PC-9 (cell line): ENCODE data around the gene HHIPL1. TPM values are rescaled to one million over a fixed set of nuclear protein-coding genes. Genes with fewer than 3 reads are reported as not detected.
A peak's percentile ranks its signal among the peaks of the same experiment; 100 is the strongest.

ENCODE experiments used
- BruUV-seq: library from RNA; stranded (reverse); fragments of 400-500 nt; replicated peaks from 2 replicates; lab custom pipeline; 2021; lab: Mats Ljungman, UMichigan
- CTCF ChIA-PET: fragments of 300-600 bp; sonication (Branson Sonifier 250); formaldehyde crosslinking; loops from one replicate; lab custom pipeline; 2022; ENCODE audit warnings: antibody characterized with exemption; lab: Charles Lee
- POLR2A ChIA-PET: fragments of 300-600 bp; sonication (Branson Sonifier 250); formaldehyde crosslinking; loops from one replicate; lab custom pipeline; 2022; ENCODE audit warnings: antibody characterized with exemption; ENCODE audit not compliant: unreplicated experiment; lab: Charles Lee
- DNase-seq, 2 experiments: peaks; one replicate each; pipeline versions ENCODE4 v3.0.0 to v3.0.0-alpha.2; 2015 to 2022; ENCODE audit warnings: mixed read lengths in 1 of 2
- H2AFZ ChIP-seq: fragments of 200-600 bp; sonication (generic); 2 replicates; pipeline ENCODE4 v1.8.1; 2017; ENCODE audit warnings: antibody characterized with exemption
- H3F3A ChIP-seq: fragments of 200-600 bp; sonication (generic); 2 replicates; pipeline ENCODE4 v1.8.1; 2017; ENCODE audit warnings: antibody characterized with exemption, mild to moderate bottlenecking, low read depth; ENCODE audit not compliant: insufficient read depth
- H3K27ac ChIP-seq: fragments of 200-600 bp; sonication (generic); 2 replicates; pipeline ENCODE4 v1.6.1; 2016; ENCODE audit warnings: mixed run types
- H3K27me3 ChIP-seq: fragments of 200-600 bp; sonication (generic); 2 replicates; pipeline ENCODE4 v1.6.1; 2016; ENCODE audit warnings: low read depth, mixed run types; ENCODE audit not compliant: insufficient read depth
- H3K36me3 ChIP-seq: fragments of 200-600 bp; sonication (generic); 2 replicates; pipeline ENCODE4 v1.6.1; 2016; ENCODE audit warnings: low read depth, mixed run types
- H3K4me1 ChIP-seq: fragments of 200-600 bp; sonication (generic); replicated peaks from 2 replicates; pipeline ENCODE4 v1.6.1; 2016; ENCODE audit warnings: mixed run types; ENCODE audit not compliant: insufficient read depth
- H3K4me2 ChIP-seq: fragments of 200-600 bp; sonication (generic); 2 replicates; pipeline ENCODE4 v1.6.1; 2017; ENCODE audit warnings: mixed run types
- H3K4me3 ChIP-seq: fragments of 200-600 bp; sonication (generic); 2 replicates; pipeline ENCODE4 v1.6.1; 2016; ENCODE audit warnings: mixed run types
- H3K79me2 ChIP-seq: fragments of 200-600 bp; sonication (generic); 2 replicates; pipeline ENCODE4 v1.6.1; 2017; ENCODE audit warnings: low read depth, mixed run types
- H3K9me2 ChIP-seq: fragments of 200-600 bp; sonication (generic); 2 replicates; pipeline ENCODE4 v1.8.1; 2017; ENCODE audit warnings: mild to moderate bottlenecking; ENCODE audit not compliant: insufficient read depth
- H3K9me3 ChIP-seq: fragments of 200-600 bp; sonication (generic); 2 replicates; pipeline ENCODE4 v1.8.1; 2016; ENCODE audit warnings: low read depth; ENCODE audit not compliant: insufficient read depth
- H4K20me1 ChIP-seq: fragments of 200-600 bp; sonication (generic); 2 replicates; pipeline ENCODE4 v1.8.1; 2017; ENCODE audit not compliant: insufficient read depth
- EZH2 ChIP-seq: fragments of 200-600 bp; sonication (generic); IDR thresholded peaks from 2 replicates; pipeline ENCODE4 v1.8.0; 2017; ENCODE audit warnings: antibody characterized with exemption, low read depth
- intact Hi-C: fragments of 100-400 bp; cut with micrococcal nuclease; formaldehyde crosslinking; loops from one replicate; pipeline ENCODE4 v1.10.0; 2022; ENCODE audit not compliant: unreplicated experiment
- total RNA-seq: library from RNA; stranded (reverse); gene quantifications from 2 replicates; pipeline ENCODE4 v1.2.3, GENCODE V29; 2021
- TF ChIP-seq, protein P1 (sequence below): fragments of 200-600 bp; sonication (generic); conservative IDR thresholded peaks from 2 replicates; pipeline ENCODE4 v1.6.1; 2017; ENCODE audit warnings: mixed run types, antibody characterized with exemption, mild to moderate bottlenecking, moderate library complexity

Gene HHIPL1
- total RNA-seq, 1 experiment from 2014 or later: 0.28 TPM

DNA sequence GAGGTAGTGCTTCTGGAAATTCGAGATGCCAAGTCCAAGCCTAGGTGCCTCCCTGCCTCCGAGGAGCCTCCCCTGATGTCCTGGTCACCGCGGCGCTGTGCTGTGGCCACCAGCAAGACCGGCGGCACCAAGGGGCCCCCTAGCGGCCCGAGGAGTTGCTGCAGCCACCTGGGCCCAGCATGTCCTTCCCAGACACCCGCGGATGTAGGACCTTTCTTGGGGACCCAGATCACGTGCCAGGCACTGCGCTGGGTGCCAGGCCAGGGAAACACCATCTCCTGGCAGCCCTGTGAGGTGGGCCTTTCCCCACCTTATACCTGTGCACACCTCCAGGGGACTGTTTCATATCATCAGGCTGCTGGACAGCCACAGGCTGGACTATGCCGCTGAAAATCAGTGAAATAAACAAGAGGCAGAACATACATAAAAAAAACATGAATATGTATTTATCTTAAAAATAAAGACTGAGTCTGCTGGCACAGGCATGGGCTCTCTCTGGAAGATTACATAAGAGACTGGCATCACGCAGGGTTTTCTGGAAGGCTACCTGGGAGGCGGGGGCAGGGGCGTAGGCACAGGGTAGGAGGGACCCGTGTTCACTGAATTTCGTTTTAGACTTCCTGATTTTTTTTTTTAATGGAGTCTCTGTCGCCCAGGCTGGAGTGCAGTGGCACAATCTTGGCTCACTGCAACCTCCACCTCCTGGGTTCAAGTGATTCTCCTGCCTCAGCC lies 15.9 kb upstream of the HHIPL1 start:
- peak; percentile 47 to 55 for DNase-seq
- no peaks in the 10 kb centered on the region for H3K9me3 ChIP-seq
- no peak overlapping the region for H3K27ac ChIP-seq
- no peak overlapping the region for H3K4me3 ChIP-seq
- ChIA-PET POLR2A (interaction anchor here (0.6 kb wide), 1 partner anchor 55 kb away, joined by 4 read pairs; no protein-coding TSS in a partner anchor), CTCF (no interaction called here)
- intact Hi-C loops: loop anchor here (2.0 kb wide), 2 partner anchors 66 to 110 kb away; no protein-coding TSS in a partner anchor
- no peaks in the 10 kb centered on the region for H3K4me1 ChIP-seq
- H3K9me2 ChIP-seq: no peaks in the 10 kb centered on the region
- H3K36me3 ChIP-seq: no peaks in the 10 kb centered on the region
- no peaks in the 10 kb centered on the region for H3F3A ChIP-seq
- H4K20me1 ChIP-seq: no peaks in the 10 kb centered on the region
- no TSS peak for BruUV-seq
- TF ChIP-seq EZH2: no peak
- TF ChIP-seq, protein P1, sequence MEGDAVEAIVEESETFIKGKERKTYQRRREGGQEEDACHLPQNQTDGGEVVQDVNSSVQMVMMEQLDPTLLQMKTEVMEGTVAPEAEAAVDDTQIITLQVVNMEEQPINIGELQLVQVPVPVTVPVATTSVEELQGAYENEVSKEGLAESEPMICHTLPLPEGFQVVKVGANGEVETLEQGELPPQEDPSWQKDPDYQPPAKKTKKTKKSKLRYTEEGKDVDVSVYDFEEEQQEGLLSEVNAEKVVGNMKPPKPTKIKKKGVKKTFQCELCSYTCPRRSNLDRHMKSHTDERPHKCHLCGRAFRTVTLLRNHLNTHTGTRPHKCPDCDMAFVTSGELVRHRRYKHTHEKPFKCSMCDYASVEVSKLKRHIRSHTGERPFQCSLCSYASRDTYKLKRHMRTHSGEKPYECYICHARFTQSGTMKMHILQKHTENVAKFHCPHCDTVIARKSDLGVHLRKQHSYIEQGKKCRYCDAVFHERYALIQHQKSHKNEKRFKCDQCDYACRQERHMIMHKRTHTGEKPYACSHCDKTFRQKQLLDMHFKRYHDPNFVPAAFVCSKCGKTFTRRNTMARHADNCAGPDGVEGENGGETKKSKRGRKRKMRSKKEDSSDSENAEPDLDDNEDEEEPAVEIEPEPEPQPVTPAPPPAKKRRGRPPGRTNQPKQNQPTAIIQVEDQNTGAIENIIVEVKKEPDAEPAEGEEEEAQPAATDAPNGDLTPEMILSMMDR: peak; percentile 92
- H3K27me3 ChIP-seq: no peaks in the 10 kb centered on the region
- no peaks in the 10 kb centered on the region for H3K79me2 ChIP-seq
- no peak overlapping the region for H2AFZ ChIP-seq
- H3K4me2 ChIP-seq: no peak overlapping the region

DNA sequence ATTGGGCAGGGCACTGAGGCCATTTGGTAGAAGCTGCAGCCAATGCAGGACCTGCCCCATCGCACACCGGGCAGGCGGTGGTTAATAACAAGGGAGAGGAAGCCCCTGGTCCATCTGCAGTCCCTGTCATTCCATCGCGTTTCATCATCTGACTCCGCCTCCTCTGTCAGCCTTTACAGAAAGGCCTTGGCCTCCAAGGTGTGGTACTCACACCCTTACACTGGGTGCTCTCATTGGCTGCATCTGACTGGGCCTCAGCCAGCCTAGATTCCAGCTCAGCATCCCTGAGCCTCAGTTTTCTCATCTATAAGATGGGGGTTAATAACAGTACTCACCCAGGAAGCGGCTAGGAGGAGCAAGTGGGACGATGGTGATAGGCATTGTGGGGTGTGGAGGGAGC lies 14.7 kb upstream of the HHIPL1 start:
- H2AFZ ChIP-seq: no peak overlapping the region
- no peaks in the 10 kb centered on the region for H3K36me3 ChIP-seq
- no peaks in the 10 kb centered on the region for H3K27me3 ChIP-seq
- H3K27ac ChIP-seq: no peak overlapping the region
- H3K4me3 ChIP-seq: no peak overlapping the region
- H3F3A ChIP-seq: no peaks in the 10 kb centered on the region
- no TSS peak for BruUV-seq
- H3K9me3 ChIP-seq: no peaks in the 10 kb centered on the region
- TF ChIP-seq EZH2: no peak
- TF ChIP-seq, protein P1: no peak
- CTCF ChIA-PET: no interaction called here
- intact Hi-C loops: no loop called here
- POLR2A ChIA-PET: no interaction called here
- no peaks in the 10 kb centered on the region for H4K20me1 ChIP-seq
- H3K4me2 ChIP-seq: no peak overlapping the region
- no peaks in the 10 kb centered on the region for H3K4me1 ChIP-seq
- no peak for DNase-seq
- no peaks in the 10 kb centered on the region for H3K9me2 ChIP-seq
- H3K79me2 ChIP-seq: no peaks in the 10 kb centered on the region

DNA sequence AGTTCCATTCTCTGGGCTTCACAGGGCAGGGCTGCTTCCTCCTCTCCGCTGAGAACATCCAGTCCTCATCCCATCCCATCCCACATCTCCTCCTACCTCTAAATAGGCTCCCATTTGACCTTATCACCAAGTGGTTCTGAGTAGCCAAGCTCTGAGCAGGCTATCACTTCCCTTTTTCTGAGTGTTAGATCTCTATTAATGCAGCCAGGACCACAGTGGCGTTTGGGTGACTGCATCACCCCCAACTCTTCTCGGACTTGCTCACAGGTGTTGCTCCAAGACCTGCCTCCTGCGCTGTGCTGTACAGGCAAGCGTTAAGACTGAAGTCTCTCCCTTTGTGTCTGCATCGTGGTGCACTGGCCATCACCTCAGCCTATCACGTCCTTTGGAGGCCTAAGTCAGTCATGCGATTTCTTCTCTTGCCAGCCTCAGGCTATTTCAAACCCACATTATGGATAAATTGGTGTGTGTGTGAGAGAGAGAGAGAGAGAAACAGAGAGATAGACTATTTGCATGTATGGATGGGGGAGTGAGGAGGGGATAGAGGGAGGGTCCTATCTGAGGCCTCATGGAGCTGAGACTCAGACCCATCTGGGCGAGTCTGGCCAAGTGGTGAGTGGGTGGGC lies 12.4 kb upstream of the HHIPL1 start:
- no peaks in the 10 kb centered on the region for H3K79me2 ChIP-seq
- no peaks in the 10 kb centered on the region for H3K9me2 ChIP-seq
- H3K4me2 ChIP-seq: no peak overlapping the region
- H3K9me3 ChIP-seq: no peaks in the 10 kb centered on the region
- intact Hi-C loops: no loop called here
- TF ChIP-seq, protein P1: no peak
- no peak for TF ChIP-seq EZH2
- H2AFZ ChIP-seq: no peak overlapping the region
- ChIA-PET CTCF (no interaction called here), POLR2A (no interaction called here)
- no peak overlapping the region for H3K27ac ChIP-seq
- no peaks in the 10 kb centered on the region for H3K36me3 ChIP-seq
- no peaks in the 10 kb centered on the region for H3K27me3 ChIP-seq
- H4K20me1 ChIP-seq: no peaks in the 10 kb centered on the region
- H3K4me1 ChIP-seq: no peaks in the 10 kb centered on the region
- H3F3A ChIP-seq: no peaks in the 10 kb centered on the region
- no peak overlapping the region for H3K4me3 ChIP-seq
- no TSS peak for BruUV-seq
- DNase-seq: no peak
